Karpas-422 (cell line): ENCODE measurements around the gene ZNF223. TPM values are rescaled to one million over a fixed set of nuclear protein-coding genes. Genes with fewer than 3 reads are reported as not detected.

Source experiments
- DNase-seq: peaks from one replicate; pipeline ENCODE4 v3.0.0-alpha.2; 2015
- H2AFZ ChIP-seq: fragments of 200-600 bp; sonication (generic); 2 replicates; pipeline ENCODE4 v1.6.1; 2014; ENCODE audit warnings: antibody characterized with exemption, low read length, mixed read lengths
- H3K27ac ChIP-seq: fragments of 200-600 bp; sonication (generic); 2 replicates; pipeline ENCODE4 v1.5.1; 2014; ENCODE audit warnings: mild to moderate bottlenecking, low read length, moderate library complexity
- H3K27me3 ChIP-seq: fragments of 200-600 bp; sonication (generic); 2 replicates; pipeline ENCODE4 v1.6.1; 2014; ENCODE audit warnings: low read length, mixed read lengths
- H3K36me3 ChIP-seq: fragments of 200-600 bp; sonication (generic); 2 replicates; pipeline ENCODE4 v1.6.1; 2014; ENCODE audit warnings: low read length, mixed read lengths; ENCODE audit not compliant: insufficient read depth
- H3K4me1 ChIP-seq: fragments of 200-600 bp; sonication (generic); 2 replicates; pipeline ENCODE4 v1.6.1; 2014; ENCODE audit warnings: mild to moderate bottlenecking, low read length, mixed read lengths
- H3K4me2 ChIP-seq: fragments of 200-600 bp; sonication (generic); 2 replicates; pipeline ENCODE4 v1.6.1; 2014; ENCODE audit warnings: low read length, low read depth, mild to moderate bottlenecking; ENCODE audit not compliant: poor library complexity, severe bottlenecking
- H3K4me3 ChIP-seq: fragments of 200-600 bp; sonication (generic); 2 replicates; pipeline ENCODE4 v1.5.1; 2014; ENCODE audit warnings: mild to moderate bottlenecking, antibody characterized with exemption, low read length, mixed read lengths
- H3K79me2 ChIP-seq: fragments of 200-600 bp; sonication (generic); 2 replicates; pipeline ENCODE4 v1.6.1; 2014; ENCODE audit warnings: mild to moderate bottlenecking, low read length, mixed read lengths
- H3K9ac ChIP-seq: fragments of 200-600 bp; sonication (generic); 2 replicates; pipeline ENCODE4 v1.6.0; 2014; ENCODE audit warnings: low read length
- H3K9me2 ChIP-seq: fragments of 200-600 bp; sonication (generic), shearing (Covaris generic); replicated peaks from 2 replicates; pipeline ENCODE4 v1.6.0; 2014; ENCODE audit warnings: mild to moderate bottlenecking, low read length, moderate library complexity; ENCODE audit not compliant: insufficient read depth
- H3K9me3 ChIP-seq: fragments of 300-700, 200-600 bp; sonication (generic); 2 replicates; pipeline ENCODE4 v1.6.1; 2014; ENCODE audit warnings: low read length, mixed read lengths
- H4K20me1 ChIP-seq: fragments of 200-600 bp; sonication (generic); 2 replicates; pipeline ENCODE4 v1.6.1; 2014; ENCODE audit warnings: mild to moderate bottlenecking, antibody characterized with exemption, low read length, low read depth; ENCODE audit not compliant: insufficient read depth
- total RNA-seq: library from RNA; depleted of rRNA; stranded (reverse); fragments of >200 nt; shearing (Covaris generic); gene quantifications from 2 replicates; pipeline ENCODE4 v1.2.3, GENCODE V29; 2014; ENCODE audit warnings: low replicate concordance; rRNA removed

ZNF223 gene
- total RNA-seq: 0.65 TPM in 1 of 2 replicates, not detected in the other

DNA sequence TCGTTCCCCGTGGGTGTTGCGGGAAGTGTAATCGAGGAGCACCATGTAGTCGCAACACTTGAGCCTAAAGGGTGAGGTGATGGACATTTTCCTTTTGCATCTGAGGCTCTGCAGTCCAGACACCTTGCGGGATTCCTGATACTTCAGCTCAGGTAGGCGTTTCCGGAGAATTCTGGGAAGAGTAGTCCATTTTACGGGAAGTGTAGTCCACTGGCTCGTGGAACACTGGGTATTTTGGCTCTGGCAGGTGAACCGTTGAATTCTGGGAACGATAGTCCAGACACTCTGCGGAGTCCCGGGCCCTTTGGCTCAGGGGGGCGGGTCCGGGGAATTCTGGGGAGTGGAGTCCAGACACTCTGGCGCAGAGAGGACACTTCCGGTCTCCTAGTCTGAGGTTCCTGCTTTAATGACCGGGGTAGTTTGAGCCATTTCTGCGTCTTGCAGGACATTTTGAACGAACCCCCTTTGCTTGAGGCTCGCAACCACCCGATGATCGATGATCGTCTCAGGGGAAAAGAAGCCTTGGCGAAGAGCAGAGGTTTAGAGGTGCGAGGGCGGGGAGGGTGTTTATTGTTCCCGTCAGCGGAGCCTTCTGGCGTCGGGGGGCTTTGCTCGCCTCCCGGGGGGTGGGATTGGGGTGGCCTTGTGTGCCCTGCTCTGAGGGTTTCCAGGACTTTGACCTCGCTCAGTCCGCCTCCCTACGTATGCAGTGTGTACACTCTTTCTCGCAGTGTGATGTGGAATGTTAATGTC is at the start of gene ZNF223:
Gene ZNF223, plus strand, starts transcription at position 387 of the 753 bp plus-strand sequence. CDS start 3,141 bp downstream, outside the sequence.
- H4K20me1 ChIP-seq: no peaks in the 10 kb centered on the region
- no peaks in the 10 kb centered on the region for H3K9me3 ChIP-seq
- DNase-seq: no peak
- no peak within 1 kb of the TSS for H3K9ac ChIP-seq
- no peaks in the 10 kb centered on the region for H3K79me2 ChIP-seq
- H3K9me2 ChIP-seq: no peaks in the 10 kb centered on the region
- H3K36me3 ChIP-seq: no peaks in the 10 kb centered on the region
- H3K27me3 ChIP-seq: no peaks in the 10 kb centered on the region
- no peak within 1 kb of the TSS for H2AFZ ChIP-seq
- H3K4me1 ChIP-seq: no peaks in the 10 kb centered on the region
- H3K4me2 ChIP-seq: no peak within 1 kb of the TSS
- H3K27ac ChIP-seq: no peak within 1 kb of the TSS
- H3K4me3 ChIP-seq: no peak within 1 kb of the TSS

DNA sequence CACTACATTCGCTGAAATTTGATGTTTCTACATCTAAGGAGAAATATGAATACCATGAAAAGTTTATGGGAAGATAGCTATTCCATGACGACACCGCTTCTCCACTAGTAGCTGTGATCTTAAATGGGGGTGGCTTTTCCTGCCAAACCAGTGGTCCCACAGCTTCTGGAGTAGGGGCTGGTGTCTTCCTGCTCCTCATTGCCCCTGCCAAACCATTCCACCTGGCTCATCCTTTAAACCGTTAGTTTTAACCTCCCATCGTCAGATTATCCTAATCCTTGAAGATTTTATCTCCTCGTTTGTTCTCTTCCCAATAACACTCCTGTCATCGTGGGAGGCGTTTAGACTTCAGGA is 49.6 kb upstream of the ZNF223 start:
- H3K4me3 ChIP-seq: peak overlapping the region; percentile 88
- peaks cover 8% of the 10 kb centered on the region for H3K36me3 ChIP-seq
- peak overlapping the region; percentile 74 for H3K4me2 ChIP-seq
- H3K27ac ChIP-seq: no peak overlapping the region
- H3K9me3 ChIP-seq: peaks cover 4% of the 10 kb centered on the region
- no peak for DNase-seq
- no peaks in the 10 kb centered on the region for H3K9me2 ChIP-seq
- peaks cover 10% of the 10 kb centered on the region for H3K4me1 ChIP-seq
- no peaks in the 10 kb centered on the region; the same call in 1 of the 2 replicates for H3K79me2 ChIP-seq
- no peaks in the 10 kb centered on the region for H4K20me1 ChIP-seq
- H3K9ac ChIP-seq: no peak overlapping the region
- peak overlapping the region; percentile 100 for H2AFZ ChIP-seq
- no peaks in the 10 kb centered on the region for H3K27me3 ChIP-seq

DNA sequence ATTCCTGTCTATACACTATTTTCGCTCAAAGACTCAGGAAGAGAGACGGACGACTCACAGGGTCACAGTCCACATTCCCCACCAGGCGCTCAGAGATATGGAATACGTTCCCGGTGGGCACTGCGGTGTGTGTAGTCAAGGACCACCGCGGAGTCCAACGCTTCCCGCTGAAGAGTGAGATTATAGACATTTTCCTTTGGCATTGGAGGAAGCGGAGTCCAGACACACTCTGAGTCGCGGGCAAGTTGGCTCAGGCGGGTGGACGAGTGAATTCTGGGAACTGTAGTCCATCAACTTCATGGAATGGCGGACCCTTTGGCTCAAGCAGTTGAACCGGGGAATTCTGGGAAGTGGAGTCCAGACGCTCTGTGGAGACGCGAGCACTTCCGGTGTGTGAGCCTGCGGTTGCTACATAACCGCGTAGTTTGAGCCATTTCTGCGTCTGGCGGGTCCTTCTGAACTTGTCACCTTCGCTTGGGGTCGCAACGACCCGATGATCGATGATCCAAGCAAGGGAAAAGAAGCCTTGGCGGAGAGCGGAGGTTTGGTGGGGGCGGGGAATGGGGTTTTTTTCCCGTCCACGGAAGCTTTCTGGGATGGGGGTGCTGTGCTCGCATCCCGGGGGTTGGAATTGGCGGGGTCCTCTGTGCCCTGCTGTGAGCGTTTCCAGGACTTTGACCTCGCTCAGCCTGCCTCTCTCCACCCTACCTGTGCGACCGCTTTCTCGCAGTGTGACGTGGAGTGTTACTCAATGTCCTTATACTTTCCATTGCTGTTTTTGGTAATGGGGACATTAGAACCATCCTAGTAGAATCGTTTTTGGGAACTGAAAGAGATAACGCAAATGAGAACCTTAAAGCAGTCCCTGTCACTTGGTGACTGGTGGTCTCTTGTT is 49.0 kb upstream of the ZNF223 start, which contains the start of gene ZNF230:
Gene ZNF230, plus strand, starts transcription at position 392 of the 895 bp plus-strand sequence. CDS start 4,122 bp downstream, outside the sequence.
- peak within 1 kb of the TSS; percentile 34; the same call in 1 of the 2 replicates for H3K27ac ChIP-seq
- peak within 1 kb of the TSS; percentile 74 for H3K4me2 ChIP-seq
- H3K79me2 ChIP-seq: no peaks in the 10 kb centered on the region; the same call in 1 of the 2 replicates
- H3K4me3 ChIP-seq: peak within 1 kb of the TSS; percentile 88
- peaks cover 7% of the 10 kb centered on the region for H3K9me3 ChIP-seq
- H3K27me3 ChIP-seq: no peaks in the 10 kb centered on the region
- no peaks in the 10 kb centered on the region for H3K9me2 ChIP-seq
- peaks cover 10% of the 10 kb centered on the region for H3K4me1 ChIP-seq
- H2AFZ ChIP-seq: peak within 1 kb of the TSS; percentile 100
- peak; percentile 96 for DNase-seq
- no peaks in the 10 kb centered on the region for H4K20me1 ChIP-seq
- H3K36me3 ChIP-seq: peaks cover 14% of the 10 kb centered on the region
- H3K9ac ChIP-seq: peak within 1 kb of the TSS; percentile 79

DNA sequence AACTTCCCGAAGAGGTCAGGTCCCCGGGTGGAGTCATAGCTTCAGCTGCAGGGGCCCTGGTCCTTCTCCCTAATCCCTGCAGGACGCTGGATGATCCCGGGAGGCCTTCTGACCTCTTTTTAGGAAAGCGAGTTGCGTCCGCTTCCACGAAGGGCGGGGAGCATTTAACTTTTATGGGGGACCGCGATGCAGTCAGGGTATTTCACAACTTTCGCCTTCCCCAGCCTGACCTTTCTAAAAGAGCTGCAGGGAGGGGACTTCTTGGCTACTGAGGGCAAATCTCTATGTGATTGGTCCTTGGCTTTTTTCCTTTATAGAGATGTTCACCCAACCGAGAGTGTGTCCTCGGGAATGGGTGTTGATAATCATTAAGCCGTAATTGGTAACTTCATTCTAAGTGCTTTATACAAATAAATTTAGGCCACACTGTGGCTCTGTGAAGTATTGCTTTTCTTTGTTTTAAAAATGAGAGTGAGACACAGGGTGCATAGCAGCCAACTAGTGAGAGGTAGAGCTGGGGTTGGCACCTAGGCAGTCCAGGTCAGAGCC is 48.3 kb upstream of the ZNF223 start:
- Histone ChIP-seq H3K27me3 (no peaks in the 10 kb centered on the region), H3K9me2 (no peaks in the 10 kb centered on the region), H4K20me1 (no peaks in the 10 kb centered on the region), H3K9ac (peak overlapping the region; percentile 79), H3K79me2 (no peaks in the 10 kb centered on the region; the same call in 1 of the 2 replicates), H2AFZ (peak overlapping the region; percentile 100; the same call in 1 of the 2 replicates), H3K27ac (peak overlapping the region; percentile 34; the same call in 1 of the 2 replicates), H3K4me2 (peak overlapping the region; percentile 74), H3K4me3 (peak overlapping the region; percentile 88), H3K4me1 (peaks cover 10% of the 10 kb centered on the region), H3K9me3 (peaks cover 10% of the 10 kb centered on the region), H3K36me3 (peaks cover 21% of the 10 kb centered on the region)
- peak; percentile 62 for DNase-seq

DNA sequence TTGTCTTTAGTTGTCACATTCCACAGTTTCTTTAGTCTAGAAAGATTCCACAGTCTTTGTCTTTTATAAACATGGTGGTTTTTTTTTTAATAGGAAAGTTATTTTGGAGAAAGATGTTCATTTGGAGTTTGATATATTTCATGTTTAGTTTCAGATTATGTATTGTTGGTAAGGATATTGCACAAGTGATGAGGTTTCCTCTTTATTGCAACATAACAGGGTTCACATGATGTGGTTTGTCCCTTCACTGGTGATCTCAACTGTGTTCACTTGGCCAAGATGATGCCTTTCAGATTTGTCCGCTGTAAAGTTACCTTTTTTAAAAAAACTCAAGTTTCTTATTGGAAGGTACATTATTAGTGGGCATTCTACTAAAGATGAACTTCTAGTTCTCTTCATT is 45.9 kb upstream of the ZNF223 start:
- no peak for DNase-seq
- H3K9me3 ChIP-seq: peaks cover 27% of the 10 kb centered on the region
- no peak overlapping the region for H3K27ac ChIP-seq
- no peaks in the 10 kb centered on the region for H3K9me2 ChIP-seq
- peaks cover 45% of the 10 kb centered on the region for H3K36me3 ChIP-seq
- no peaks in the 10 kb centered on the region for H3K27me3 ChIP-seq
- H3K4me3 ChIP-seq: no peak overlapping the region
- no peaks in the 10 kb centered on the region for H4K20me1 ChIP-seq
- peaks cover 10% of the 10 kb centered on the region for H3K4me1 ChIP-seq
- no peak overlapping the region for H3K9ac ChIP-seq
- H2AFZ ChIP-seq: no peak overlapping the region
- H3K79me2 ChIP-seq: no peaks in the 10 kb centered on the region; the same call in 1 of the 2 replicates
- H3K4me2 ChIP-seq: no peak overlapping the region

DNA sequence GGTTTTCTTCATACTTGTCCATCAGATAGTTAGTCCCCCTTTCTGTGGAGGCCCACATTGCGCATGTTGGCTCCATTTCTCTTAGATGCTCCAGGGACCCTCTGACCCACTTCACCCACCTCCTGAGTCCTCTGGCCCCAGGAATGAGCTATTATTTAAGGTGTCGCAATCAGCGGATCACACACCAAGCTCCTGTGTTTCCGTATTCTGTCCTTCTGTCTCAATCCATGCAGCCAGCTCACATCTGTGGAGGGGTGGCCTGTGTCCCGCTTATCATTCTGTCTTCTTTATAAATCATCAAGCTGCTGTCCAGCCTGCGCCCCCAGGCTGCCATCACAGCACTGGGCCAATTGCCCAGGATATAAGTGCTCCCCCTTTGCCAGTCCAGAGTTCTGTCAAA is 44.4 kb upstream of the ZNF223 start:
- no peak overlapping the region for H3K4me3 ChIP-seq
- no peak overlapping the region for H2AFZ ChIP-seq
- peaks cover 59% of the 10 kb centered on the region for H3K36me3 ChIP-seq
- no peak for DNase-seq
- H3K4me2 ChIP-seq: no peak overlapping the region
- H3K27me3 ChIP-seq: no peaks in the 10 kb centered on the region
- H3K9me2 ChIP-seq: no peaks in the 10 kb centered on the region
- H3K27ac ChIP-seq: no peak overlapping the region
- no peak overlapping the region for H3K9ac ChIP-seq
- no peaks in the 10 kb centered on the region; the same call in 1 of the 2 replicates for H3K79me2 ChIP-seq
- H4K20me1 ChIP-seq: no peaks in the 10 kb centered on the region
- H3K4me1 ChIP-seq: peaks cover 7% of the 10 kb centered on the region
- H3K9me3 ChIP-seq: peaks cover 34% of the 10 kb centered on the region

DNA sequence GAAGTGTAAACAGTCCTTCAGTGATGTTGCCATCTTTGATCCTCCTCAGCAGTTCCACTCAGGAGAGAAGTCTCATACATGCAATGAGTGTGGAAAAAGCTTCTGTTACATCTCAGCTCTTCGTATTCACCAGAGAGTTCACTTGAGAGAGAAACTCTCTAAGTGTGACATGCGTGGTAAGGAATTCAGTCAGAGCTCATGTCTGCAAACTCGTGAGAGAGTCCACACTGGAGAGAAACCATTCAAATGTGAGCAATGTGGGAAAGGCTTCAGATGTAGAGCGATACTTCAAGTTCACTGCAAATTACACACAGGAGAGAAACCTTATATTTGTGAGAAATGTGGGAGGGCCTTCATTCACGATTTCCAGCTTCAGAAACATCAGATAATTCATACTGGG is 41.4 kb upstream of the ZNF223 start:
- DNase-seq: no peak
- no peak overlapping the region for H3K9ac ChIP-seq
- no peaks in the 10 kb centered on the region for H3K4me1 ChIP-seq
- H3K79me2 ChIP-seq: no peaks in the 10 kb centered on the region
- no peaks in the 10 kb centered on the region for H3K27me3 ChIP-seq
- H2AFZ ChIP-seq: no peak overlapping the region
- no peak overlapping the region for H3K27ac ChIP-seq
- no peak overlapping the region for H3K4me2 ChIP-seq
- H3K36me3 ChIP-seq: peaks cover 59% of the 10 kb centered on the region
- no peaks in the 10 kb centered on the region for H4K20me1 ChIP-seq
- H3K9me3 ChIP-seq: peaks cover 48% of the 10 kb centered on the region
- no peaks in the 10 kb centered on the region for H3K9me2 ChIP-seq
- H3K4me3 ChIP-seq: no peak overlapping the region
